ENCODE results near the gene SLC12A2.

Gene SLC12A2

GRCh38 chr5:128224336-128224735, 140.8 kb downstream of the SLC12A2 start:
- DNase-seq (ENCODE audit: low read depth in 2 of 3, low spot score in 1 of 3): no peak

GRCh38 chr5:128225245-128226030, 141.9 kb downstream of the SLC12A2 start:
- no peak for DNase-seq (ENCODE audit: low read depth in 2 of 3, low spot score in 1 of 3)

GRCh38 chr5:128228008-128228407, 144.4 kb downstream of the SLC12A2 start:
- DNase-seq (ENCODE audit: low read depth in 2 of 3, low spot score in 1 of 3): no peak

- no peak for DNase-seq (ENCODE audit: low read depth in 2 of 3, low spot score in 1 of 3)
Observed at GRCh38 chr5:128228521-128228920, 145.0 kb downstream of the SLC12A2 start.

- DNase-seq (ENCODE audit: low read depth in 2 of 3, low spot score in 1 of 3): no peak
Observed at GRCh38 chr5:128234928-128235641, 151.5 kb downstream of the SLC12A2 start.

GRCh38 chr5:128236334-128236733, 152.8 kb downstream of the SLC12A2 start:
- DNase-seq (ENCODE audit: low read depth in 2 of 3, low spot score in 1 of 3): no peak

- DNase-seq (ENCODE audit: low read depth in 2 of 3, low spot score in 1 of 3): no peak
Observed at GRCh38 chr5:128237000-128237399, 153.4 kb downstream of the SLC12A2 start.

- DNase-seq (ENCODE audit: low read depth in 2 of 3, low spot score in 1 of 3): no peak
Observed at GRCh38 chr5:128237546-128237945, 154.0 kb downstream of the SLC12A2 start.

All from stimulated activated CD4-positive, alpha-beta T cell treated with anti-CD3 and anti-CD28 coated beads, Interleukin-12 subunit alpha, Interleukin-12 subunit beta, amount 100 ng/mL, for 48 hours (primary cell).